Stimulated activated CD8-positive, alpha-beta memory T cell treated with anti-CD3 and anti-CD28 coated beads, Interleukin-2, amount 100 ng/mL, for 48 hours (primary cell): ENCODE data around the gene RNF32.

ENCODE experiments used
- DNase-seq, 2 donors: peaks; one replicate each; pipeline ENCODE4 v3.0.0-alpha.2; 2020; ENCODE audit warnings: low read depth in 2 of 2

The RNF32 gene

DNA sequence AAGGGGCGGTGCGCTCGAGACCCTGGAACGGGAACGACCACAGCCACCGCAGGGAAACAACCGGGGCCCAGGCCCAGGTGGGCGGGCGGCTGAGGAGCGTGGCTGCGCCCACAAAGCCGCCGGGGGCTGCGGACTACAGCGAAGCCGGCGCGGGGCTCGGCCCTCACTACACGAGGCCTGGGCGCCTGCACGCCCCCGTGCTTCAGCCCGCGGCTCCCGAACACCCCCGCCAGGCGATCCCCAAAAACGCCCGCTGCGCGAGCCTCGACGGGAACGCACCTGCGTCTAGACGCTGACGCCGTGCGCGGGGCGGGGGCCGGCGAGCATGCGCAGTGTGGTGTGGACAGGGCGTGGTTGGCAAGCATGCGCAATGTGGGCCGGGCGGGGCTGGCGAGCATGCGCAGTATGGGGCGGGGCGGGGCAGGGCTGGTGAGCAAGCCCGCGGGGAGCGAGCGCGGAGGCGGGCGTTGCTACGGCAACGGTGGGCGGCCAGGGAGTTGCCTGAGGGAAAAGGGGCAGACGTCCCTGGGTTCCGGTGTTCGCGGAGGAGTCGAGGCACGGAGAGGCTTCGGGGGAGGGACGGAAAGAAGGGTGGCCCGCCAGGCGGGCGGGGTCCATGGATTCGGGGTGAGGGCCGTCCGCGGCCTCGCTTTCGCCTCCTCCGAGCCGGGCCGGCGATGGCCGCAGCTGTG is at the start of gene RNF32:
RNF32 (plus strand) TSS at position 518 of the 692 bp plus-strand sequence. CDS start 3,104 bp downstream, outside the sequence.
- peak; percentile 98 to 100 for DNase-seq

DNA sequence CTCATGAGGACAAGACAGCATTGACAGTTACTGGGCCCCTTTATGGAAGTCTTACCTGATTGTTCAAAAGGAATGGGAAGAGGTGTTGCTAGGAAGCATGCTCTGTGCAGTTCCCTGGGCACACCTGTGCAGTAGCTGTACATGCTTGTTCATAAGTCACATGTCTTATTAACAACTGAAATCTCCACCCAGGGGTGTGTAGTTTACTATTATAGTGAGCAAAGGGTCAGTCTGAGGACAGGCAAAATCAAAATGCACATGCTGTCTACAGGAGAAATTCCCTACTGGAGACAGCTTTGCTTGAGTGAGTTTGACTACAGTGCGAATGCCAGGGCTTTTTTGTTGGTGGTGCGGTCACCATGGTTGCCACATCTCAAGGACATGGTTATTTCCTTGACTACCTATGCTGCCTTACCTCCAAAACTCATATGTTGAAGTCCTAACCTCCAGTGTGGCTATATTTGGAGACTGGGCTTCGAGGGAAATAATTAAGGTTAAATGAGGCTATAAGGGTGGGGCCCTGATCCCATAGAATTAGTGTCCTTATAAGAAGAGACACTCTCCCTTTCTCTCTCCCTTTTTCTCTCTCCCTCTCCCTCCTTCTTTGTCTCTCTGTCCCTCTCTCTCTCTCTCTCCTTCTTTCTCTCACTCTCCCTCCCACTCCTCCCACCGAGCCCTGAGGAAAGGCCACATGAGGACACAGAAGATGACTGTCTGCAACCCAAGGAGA is 48.3 kb upstream of the RNF32 start:
- no peak for DNase-seq

DNA sequence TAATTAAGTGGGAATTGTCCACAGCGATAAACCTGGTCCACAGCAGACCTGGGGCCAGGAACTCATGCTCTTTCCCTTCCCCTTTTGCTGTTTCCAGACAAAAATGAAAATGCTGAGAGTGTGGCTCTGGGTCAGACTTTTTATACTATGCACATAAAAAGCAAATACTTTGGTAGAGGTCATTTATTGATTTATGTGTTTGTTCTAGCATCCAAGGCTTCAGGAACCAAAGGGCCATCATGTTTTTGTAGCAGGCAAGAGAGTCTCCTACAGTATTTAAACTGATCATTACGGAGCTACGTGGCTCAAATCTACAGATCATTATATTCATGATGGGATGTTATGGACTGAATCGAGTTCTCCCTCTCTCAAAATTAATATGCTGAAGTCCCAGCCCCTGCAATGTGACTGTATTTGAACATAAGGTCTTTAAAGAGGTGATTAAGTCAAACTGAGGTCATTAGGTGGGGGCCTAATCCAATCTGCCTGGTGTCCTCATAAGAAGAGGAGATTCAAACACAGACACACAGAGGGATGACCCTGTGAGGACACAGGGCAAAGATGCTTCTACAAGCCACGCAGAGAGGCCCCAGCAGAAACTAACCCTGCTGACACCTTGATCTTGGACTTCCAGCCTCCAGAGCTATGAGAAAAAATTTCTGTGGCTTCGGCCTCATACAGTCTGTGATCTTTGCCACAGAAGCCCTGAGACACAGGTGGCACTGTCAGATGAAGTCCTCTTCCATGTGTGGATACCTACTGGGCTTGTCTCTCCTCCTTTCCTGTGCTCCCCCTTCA is 46.1 kb upstream of the RNF32 start:
- DNase-seq = no peak

DNA sequence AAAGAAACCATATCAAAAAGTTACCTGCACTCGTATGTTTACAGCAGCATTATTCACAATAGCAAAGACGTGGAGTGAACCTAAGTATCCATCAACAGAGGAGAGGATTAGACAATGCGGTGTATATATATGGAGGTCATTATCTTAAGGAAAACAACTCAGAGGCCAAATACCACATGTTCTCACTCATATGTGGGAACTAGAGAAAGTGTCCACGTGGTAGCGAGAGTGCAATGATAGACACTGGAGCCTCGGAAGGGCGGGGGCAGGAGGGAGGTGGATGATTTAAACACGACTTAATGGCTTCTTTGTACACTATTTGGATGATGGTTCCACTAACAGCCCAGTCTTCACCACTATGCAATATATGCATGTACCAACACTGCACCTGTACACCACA is 40.1 kb upstream of the RNF32 start:
- no peak for DNase-seq

DNA sequence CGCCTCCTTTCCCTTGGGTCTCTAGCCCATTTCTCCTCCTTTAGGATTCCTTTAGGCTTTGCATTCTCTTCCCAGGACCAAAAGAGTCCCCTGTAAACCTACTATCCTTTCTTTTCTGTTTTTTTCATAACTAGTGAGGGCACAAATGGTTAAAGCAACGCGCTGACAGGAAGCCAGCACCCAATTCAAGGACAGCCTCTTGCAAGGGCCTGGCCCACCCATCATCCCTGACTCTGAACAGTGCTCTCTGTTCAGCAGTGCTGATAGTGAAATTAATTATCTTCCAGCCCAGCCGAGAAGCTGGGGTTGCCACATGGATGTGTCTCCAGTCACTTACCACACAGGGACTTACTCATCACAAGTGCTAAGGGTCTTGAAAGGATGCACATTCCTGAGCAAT is 38.3 kb upstream of the RNF32 start:
- no peak for DNase-seq

DNA sequence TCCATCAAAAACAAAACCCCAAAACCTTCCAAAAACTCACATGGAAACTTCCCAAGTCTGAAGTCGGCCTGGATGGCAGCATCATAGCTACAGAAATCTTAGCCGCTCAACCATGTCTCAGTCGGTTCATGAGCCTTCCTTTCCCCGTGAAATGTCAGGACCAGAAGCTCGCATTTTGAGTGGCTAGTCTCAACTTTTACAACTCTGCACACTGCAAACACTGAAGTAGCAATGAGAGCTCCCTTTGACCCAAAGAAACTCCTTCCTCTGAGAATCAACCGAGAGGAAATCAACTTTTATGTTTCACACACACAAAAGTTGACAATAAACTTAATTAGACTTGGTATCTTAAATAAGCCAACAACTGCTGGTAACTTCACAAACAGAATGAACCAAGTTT is 37.6 kb upstream of the RNF32 start:
- no peak for DNase-seq

DNA sequence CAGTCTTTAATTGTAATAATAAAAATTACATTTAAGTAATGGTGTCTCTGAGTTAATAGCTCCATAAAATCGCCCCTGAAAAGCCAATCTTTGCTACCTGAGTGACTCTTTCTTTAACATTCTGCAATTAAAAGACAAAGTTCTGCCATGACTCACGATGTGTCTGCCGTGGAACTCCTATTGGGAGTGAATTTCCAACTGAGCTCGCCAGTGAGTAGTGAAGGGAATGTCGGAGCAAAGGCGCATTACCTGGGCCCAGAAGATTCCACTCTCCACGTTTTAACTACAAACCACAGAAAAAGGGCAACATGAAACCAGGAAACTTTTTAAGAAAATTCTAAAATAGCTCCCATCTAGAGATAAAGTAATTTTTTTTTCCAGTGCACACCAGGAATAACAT is 36.9 kb upstream of the RNF32 start:
- DNase-seq = no peak

DNA sequence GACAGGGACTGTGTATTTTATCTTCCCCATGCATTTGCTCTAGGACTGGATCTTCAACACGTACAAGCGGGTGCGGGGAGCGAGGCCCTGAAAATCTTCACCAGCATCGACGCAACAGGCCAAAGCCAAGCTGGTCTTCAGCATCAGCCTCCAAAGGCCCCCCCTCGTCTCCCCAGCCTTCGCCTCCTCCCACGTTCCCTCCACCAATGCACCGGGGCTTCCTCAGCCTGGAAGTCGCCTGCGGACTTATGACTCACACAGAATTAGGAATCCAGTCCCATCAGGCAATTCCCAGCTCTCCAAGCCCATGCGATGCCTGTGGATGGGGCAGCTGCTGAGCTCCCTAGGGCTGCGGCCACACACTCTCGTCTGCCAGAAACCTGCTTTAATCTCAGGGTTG is 36.3 kb upstream of the RNF32 start:
- DNase-seq = no peak

DNA sequence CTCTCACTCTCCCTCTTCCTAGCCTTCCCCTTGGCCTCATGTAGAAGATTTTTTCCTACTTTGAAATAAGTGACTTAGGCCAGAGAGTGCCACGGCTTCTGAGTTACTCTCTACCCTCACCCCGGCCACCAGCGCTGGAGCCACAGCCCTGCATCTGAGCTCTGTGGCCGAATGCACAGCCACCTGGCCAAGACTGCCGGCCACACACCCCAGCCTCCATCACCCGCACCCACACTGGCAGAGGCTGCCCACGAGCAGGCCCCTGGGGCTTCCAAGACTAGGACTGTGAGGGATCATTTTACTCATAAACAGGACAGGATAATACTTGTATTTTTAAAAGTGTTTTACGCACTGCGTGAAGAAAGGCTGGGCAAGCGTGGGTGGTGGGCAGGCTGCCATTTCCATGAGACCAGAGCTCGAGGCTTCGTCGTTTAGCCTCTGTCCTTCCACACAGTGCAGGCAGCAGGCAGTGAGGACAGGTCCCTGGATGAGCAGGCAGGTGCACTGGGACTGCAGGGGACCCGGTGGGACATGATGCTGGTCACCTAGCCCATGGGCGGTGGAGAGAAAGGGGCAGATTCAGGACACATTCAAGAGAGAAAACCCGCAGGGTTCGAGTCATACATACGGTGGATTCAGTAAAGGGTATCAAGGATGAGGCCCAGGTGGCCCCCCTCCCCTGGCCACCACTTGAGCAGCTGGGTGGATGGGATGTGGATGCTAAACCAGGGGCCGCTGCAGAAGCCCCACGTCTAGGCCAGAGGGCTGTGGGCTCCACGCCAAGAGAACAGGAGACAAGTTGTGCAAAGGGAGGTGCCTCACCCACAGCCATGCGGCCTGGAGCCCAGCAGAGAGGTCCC is 35.5 kb upstream of the RNF32 start:
- no peak for DNase-seq

DNA sequence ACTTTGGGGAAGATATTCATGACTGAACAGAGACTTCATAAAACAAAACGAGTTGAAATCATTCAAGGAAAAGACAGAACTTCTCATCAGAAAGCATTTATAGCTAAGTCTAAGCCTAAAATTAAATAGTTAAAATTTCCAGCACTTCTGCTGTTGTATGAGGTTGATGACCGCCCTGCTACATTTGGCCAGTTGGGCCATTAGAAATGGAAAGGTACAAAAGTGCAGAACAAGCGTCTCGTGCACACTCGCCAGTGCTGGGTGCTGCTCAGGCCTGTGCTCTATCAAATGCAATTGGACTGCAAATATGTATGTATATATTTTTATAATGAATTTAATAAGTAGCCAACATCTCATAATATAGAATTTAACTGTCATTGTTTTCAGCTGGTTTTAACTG is 34.4 kb upstream of the RNF32 start:
- DNase-seq = no peak

DNA sequence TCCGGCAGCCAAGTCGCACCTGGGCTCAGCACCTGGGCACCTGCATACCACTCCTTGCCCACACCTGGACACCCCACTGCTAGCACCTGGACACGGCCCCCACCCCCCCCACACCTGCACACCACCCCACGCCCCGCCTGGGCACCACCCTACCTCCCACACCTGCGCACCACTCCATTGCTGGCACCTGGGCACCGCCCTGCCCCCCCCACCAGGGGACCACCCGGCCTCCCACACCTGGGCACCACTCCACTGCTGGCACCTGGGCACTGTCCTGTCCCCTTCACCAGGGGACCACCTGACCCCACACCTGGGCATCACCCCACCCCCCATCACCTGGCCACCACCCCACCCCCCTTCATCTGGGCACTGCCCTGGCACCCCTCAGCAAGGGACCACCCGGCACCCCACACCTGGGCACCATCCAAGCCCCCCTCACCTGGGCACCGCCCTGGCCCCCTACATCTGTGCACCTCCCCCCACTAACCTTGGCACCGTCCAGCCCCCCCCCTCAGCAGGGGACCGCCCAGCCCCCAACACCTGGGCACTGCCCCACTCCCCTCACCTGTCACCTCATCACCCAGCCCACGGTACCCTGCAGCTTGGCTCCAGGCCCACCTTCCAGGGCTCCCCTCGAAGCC is 33.8 kb upstream of the RNF32 start:
- no peak for DNase-seq

DNA sequence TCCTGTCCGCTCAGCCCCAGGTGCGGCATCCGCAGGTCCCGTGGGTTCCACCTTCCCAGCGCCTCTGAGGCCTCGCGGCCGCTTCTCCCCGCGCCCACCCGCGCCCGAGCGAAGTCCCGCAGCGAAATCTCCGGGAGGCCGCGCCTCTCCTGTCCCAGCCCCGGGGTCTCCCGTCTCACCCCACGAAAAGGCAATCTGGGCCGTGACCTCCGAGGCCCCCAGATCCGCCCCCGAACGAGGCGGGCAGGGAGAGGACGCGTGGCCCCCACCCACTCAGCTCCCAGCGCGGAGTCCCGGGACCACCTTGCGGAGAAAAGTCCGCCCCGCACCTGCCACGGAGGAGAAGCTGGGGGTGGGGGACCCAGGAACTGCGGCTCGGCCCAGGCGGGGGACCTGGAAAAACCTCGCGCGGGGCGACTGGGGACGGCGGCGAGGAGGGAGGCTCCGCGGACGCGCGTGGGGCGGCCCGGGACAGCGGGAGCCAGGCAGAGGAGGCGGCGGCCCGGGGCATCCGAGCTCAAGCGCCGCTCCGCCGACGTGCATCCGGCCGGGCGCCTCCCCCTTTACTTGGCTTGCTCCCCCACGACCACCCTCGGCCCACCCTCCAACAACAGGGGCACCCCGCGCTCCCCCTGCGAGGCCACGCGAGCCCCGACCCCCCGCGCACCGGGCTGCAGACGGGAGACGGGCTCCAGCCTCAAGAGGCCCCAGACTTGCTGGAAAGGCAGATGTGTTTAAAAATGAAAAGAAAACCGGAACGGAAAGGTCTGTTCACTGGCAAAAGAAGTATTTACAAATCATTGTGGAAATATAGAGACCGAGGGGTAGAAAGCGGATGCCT is 33.0 kb upstream of the RNF32 start:
- DNase-seq = no peak

DNA sequence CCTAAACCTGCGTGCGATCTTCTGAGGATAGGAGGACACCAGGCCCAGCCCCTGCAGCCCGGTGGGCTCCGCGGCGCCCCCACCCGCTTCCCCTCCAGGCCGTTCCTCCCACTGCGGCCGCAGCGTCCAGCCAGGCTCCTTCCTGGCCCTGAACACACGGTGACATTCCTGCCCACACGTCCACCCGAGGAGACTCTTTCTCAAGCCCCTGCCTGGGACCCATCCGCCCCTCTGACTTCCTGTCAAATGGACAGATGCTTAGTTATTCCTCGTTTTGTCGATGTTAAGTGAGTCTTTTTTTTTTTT is 32.4 kb upstream of the RNF32 start:
- DNase-seq = no peak

DNA sequence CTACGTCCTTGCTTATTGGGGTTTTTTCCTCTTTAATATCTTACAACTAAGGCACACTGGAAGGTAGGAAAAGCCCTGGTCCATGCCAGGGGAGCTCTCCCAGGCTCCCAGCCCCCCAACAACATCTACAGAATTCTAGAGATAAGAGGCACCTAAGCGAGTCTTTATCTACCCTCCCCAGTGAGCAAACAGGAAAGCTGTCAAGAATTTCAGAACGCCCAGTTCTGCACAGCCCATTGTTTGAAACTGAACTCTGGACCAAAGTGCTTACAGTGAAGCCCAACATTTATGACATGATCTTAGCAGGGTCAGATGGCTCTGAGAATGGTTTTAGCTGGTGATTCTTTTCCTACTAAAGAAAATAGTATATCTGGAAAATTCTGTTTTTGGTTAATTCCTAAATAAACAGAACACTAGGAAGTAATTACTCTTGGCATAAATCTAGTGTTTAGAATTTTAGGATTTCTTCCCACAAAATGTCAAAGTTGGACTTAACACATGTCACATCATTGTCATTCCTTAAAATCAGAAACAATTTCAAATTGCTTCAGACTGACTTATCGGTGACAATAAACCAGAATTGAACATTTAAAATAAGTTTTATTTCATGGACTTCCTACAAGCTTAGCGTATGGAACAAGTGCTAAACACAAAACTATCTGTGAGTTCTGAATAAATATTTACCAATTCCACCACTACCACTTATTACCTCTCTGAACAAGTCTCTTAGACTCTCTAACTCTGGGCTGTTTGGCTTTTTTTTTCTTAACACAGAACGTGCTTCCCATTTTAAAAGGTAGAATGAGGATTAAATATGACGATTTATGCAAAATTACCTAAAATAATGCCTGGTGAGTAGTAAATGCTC is 31.3 kb upstream of the RNF32 start:
- DNase-seq = no peak

DNA sequence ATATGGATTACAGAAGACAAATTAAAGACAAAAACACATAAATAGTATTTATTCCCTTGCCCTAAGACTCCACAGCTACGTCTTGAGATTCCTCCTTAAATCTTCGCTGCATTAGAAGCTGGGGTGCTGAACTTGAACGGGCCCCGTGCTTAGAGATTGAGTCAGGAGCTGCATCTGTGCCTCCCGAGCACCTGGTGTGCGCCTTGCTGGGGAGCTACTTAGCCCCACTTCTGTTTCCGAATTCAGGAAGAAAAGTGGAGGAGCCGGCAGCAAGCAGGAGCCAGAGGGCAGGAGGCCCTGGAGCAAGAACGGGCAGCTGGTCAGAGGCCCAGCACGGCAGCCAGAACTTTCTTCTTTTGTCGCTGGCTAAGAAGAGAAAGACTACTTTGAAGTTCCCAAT is 30.4 kb upstream of the RNF32 start:
- no peak for DNase-seq

DNA sequence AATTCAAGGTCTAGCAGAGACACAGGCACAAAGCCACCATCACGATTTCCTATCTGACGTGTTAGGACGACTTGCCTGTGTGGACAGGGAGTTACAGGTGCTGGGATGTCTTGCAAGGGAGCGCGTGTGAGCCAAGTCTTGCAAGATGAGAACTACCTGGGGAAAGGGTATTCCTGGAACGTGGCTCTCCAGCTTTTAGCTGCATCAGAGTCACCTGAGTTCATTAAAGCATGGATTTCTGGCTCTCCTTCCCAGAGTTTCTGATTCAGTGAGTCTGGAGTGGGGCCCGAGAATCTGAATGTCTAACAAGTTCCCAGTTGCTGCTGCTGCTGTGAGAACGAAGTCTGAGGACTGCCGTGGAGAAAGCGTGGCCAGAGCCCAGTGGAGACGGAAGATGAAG is 30.0 kb upstream of the RNF32 start:
- DNase-seq = no peak

DNA sequence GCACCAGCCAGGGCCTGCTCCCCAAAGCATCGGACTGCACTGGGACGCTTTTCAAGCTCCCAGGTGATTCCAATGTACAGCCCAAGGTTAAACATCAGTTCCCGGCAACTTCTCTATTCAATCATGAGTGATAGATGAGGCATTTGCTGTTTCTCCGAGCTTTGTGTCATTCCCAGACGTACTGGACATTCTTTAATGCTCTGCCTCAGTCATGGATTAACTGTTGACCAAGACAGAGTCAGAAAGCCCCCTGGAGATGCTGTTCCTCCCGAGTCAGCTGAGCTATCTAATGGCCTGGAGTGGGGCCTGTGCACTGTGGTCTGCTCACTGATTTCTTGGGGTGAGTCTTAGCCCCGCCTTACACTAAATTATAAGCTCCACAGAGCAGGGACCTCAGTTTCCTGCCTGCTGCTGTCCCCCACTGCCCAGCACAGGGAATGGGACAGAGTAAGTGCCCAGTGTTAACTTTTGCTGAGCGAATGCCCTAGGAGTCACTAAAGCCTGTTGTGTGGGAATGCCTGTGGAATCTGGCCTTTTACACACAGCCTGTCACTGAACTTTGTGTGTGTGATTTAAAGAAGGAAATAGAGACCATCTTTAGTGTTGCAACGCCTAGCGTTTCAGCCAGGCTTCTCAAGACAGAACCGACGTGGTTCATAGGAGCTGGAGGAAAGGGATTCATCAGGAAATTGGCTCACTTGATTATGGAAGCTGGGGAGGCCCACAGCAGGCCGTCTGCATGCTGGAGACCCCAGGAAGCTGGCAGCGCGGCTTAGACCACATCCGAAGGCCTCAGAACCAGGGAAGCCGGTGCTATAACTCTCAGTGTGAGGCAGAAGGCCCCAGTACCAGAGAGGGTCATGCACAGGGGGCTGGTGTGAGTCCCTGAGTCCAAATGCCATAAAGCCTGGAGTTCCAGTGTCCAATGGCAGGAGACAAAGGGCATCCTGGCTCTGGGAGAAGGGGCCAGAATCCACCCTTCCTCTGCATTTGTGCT is 29.3 kb upstream of the RNF32 start:
- DNase-seq = no peak

DNA sequence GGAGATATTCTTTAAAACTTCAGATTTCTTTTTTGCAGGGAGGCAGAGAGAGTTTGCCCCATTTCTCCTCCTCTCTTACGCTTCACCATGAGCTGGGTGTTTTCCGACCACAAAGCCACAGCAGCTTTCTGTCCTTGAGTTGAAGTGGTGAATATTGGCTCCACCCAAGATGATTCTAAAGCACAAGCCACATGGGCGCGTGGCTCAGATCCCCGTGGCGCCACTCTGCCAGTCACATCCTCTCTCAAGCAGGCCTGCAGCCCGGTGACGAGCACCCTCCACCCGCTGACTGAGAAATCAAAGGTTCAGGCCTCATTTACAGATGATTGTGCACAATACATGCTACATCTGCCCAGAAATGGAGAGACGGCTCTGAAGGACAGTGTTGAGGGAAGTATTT is 27.6 kb upstream of the RNF32 start:
- DNase-seq = peak; percentile 55 to 69
